GM23338 (cell line): ENCODE data around the gene ANAPC2. TPM values are rescaled to one million over a fixed set of nuclear protein-coding genes. Genes with fewer than 3 reads are reported as not detected.

Source experiments
- ATAC-seq: fragments of 200-7000 bp; cut with Tn5 transposase; 3 replicates; pipeline ENCODE4 v1.9.1; 2020
- DNase-seq: peaks from one replicate; pipeline ENCODE4 v3.0.0-alpha.2; 2015; ENCODE audit warnings: low spot score
- H2AFZ ChIP-seq: fragments of 200-600 bp; sonication (generic); 2 replicates; pipeline ENCODE4 v1.8.0; 2016; ENCODE audit warnings: antibody characterized with exemption, mild to moderate bottlenecking, moderate library complexity
- H3F3A ChIP-seq: fragments of 200-600 bp; sonication (generic); replicated peaks from 2 replicates; pipeline ENCODE4 v1.8.0; 2017; ENCODE audit warnings: antibody characterized with exemption, mixed run types, low read depth
- H3K27ac ChIP-seq: fragments of 200-600 bp; sonication (generic); 2 replicates; pipeline ENCODE4 v1.6.1; 2016; ENCODE audit warnings: low read depth
- H3K27me3 ChIP-seq: fragments of 200-600 bp; sonication (generic); 2 replicates; pipeline ENCODE4 v1.8.0; 2016; ENCODE audit warnings: mild to moderate bottlenecking, mixed run types, moderate library complexity; ENCODE audit not compliant: insufficient read depth
- H3K36me3 ChIP-seq: fragments of 200-600 bp; sonication (generic); 2 replicates; pipeline ENCODE4 v1.8.0; 2016; ENCODE audit warnings: mild to moderate bottlenecking; ENCODE audit not compliant: insufficient read depth
- H3K4me1 ChIP-seq: fragments of 200-600 bp; sonication (generic); 2 replicates; pipeline ENCODE4 v1.8.0; 2016; ENCODE audit warnings: mild to moderate bottlenecking, moderate library complexity; ENCODE audit not compliant: insufficient read depth
- H3K4me2 ChIP-seq: fragments of 200-600 bp; sonication (generic); 2 replicates; pipeline ENCODE4 v1.7.1; 2017; ENCODE audit warnings: mixed run types
- H3K4me3 ChIP-seq: fragments of 200-600 bp; sonication (generic); 2 replicates; pipeline ENCODE4 v1.6.1; 2016; ENCODE audit warnings: mixed run types
- H3K79me2 ChIP-seq: fragments of 200-600 bp; sonication (generic); replicated peaks from 2 replicates; pipeline ENCODE4 v1.8.0; 2017; ENCODE audit warnings: mild to moderate bottlenecking; ENCODE audit not compliant: insufficient read depth
- H3K9me2 ChIP-seq: fragments of 200-600 bp; sonication (generic); 2 replicates; pipeline ENCODE4 v1.8.0; 2017; ENCODE audit not compliant: insufficient read depth
- H4K20me1 ChIP-seq: fragments of 200-600 bp; sonication (generic); replicated peaks from 2 replicates; pipeline ENCODE4 v1.8.0; 2017; ENCODE audit warnings: mild to moderate bottlenecking; ENCODE audit not compliant: insufficient read depth
- H3K27ac Mint-ChIP-seq: 2 replicates; pipeline ENCODE4 v1.8.0; 2020; ENCODE audit warnings: inconsistent platforms, mild to moderate bottlenecking, moderate library complexity, mixed read lengths
- H3K27me3 Mint-ChIP-seq: 3 replicates; pipeline ENCODE4 v1.8.0; 2022; ENCODE audit warnings: low read depth, mild to moderate bottlenecking, moderate library complexity, mixed read lengths, inconsistent platforms; ENCODE audit not compliant: insufficient read depth, poor library complexity
- H3K36me3 Mint-ChIP-seq: 3 replicates; pipeline ENCODE4 v1.8.0; 2021; ENCODE audit warnings: low read depth, mild to moderate bottlenecking, inconsistent platforms, moderate library complexity, mixed read lengths
- H3K4me1 Mint-ChIP-seq: 3 replicates; pipeline ENCODE4 v1.8.0; 2020; ENCODE audit warnings: mild to moderate bottlenecking, inconsistent platforms, mixed read lengths
- H3K4me3 Mint-ChIP-seq: 3 replicates; pipeline ENCODE4 v1.8.0; 2021; ENCODE audit warnings: moderate library complexity, mild to moderate bottlenecking, inconsistent platforms, mixed read lengths
- H3K9me3 Mint-ChIP-seq: 3 replicates; pipeline ENCODE4 v1.8.0; 2020; ENCODE audit warnings: moderate library complexity, mild to moderate bottlenecking, inconsistent platforms, mixed read lengths
- CREB1 ChIP-seq: fragments of 250-450 bp; sonication (Bioruptor Pico); IDR thresholded peaks from 2 replicates; pipeline ENCODE4 v1.5.0; 2020; ENCODE audit warnings: low read depth, mild to moderate bottlenecking, moderate library complexity
- EZH2 ChIP-seq: fragments of 200-600 bp; sonication (generic); IDR thresholded peaks from one replicate; pipeline ENCODE4 v1.8.0; 2017; ENCODE audit warnings: antibody characterized with exemption, mild to moderate bottlenecking, low read depth; ENCODE audit not compliant: unreplicated experiment
- NANOG ChIP-seq: IDR thresholded peaks from 2 replicates; pipeline ENCODE4 v1.6.1; 2016; ENCODE audit warnings: antibody characterized with exemption, borderline replicate concordance
- POLR2AphosphoS5 ChIP-seq: IDR thresholded peaks from 2 replicates; pipeline ENCODE4 v1.6.1; 2016; ENCODE audit warnings: antibody characterized with exemption, low read depth
- REST ChIP-seq: IDR thresholded peaks from one replicate; pipeline ENCODE4 v1.6.1; 2018; ENCODE audit warnings: antibody characterized with exemption; ENCODE audit not compliant: unreplicated experiment
- STAT1 ChIP-seq: IDR thresholded peaks from one replicate; pipeline ENCODE4 v1.6.1; 2016; ENCODE audit warnings: antibody characterized with exemption; ENCODE audit not compliant: unreplicated experiment
- ZNF331 ChIP-seq: fragments of 250-450 bp; sonication (Bioruptor Pico); IDR thresholded peaks from 2 replicates; pipeline ENCODE4 v1.5.0; 2020; ENCODE audit warnings: low read depth, mild to moderate bottlenecking, moderate library complexity
- polyA plus RNA-seq: library from polyadenylated mRNA; unstranded; fragments of >200 nt; fragmentation: Nextera tagmentation; extraction: Ambion mirVana; gene quantifications from 2 replicates; pipeline ENCODE4 v1.2.1, GENCODE V29; 2016
- total RNA-seq: library from RNA; depleted of rRNA; stranded (reverse); fragments of >200 nt; shearing (Covaris generic); gene quantifications from 2 replicates; pipeline ENCODE4 v1.2.3, GENCODE V29; 2014
- TF ChIP-seq, protein P1 (sequence below): IDR thresholded peaks from 2 replicates; pipeline ENCODE4 v1.6.1; 2016; ENCODE audit warnings: antibody characterized with exemption
- TF ChIP-seq, protein P2 (sequence below), 2 experiments: fragments of 200-600 bp in 1 of 2; sonication (generic) in 1 of 2; conservative IDR thresholded peaks; 2 replicates each; pipeline versions ENCODE4 v1.5.1 to v1.6.1; 2016 to 2017; ENCODE audit warnings: antibody characterized with exemption in 2 of 2, low read depth in 2 of 2, mild to moderate bottlenecking in 2 of 2, moderate library complexity in 1 of 2

Gene ANAPC2
- total and polyA plus RNA-seq, 2 experiments from 2014 or later: 16.4 to 42.9 TPM

- H3K4me2 ChIP-seq: no peak overlapping the region
These were observed 37.5 kb upstream of the ANAPC2 start for GRCh38 chr9:137225699-137226331.

More at GRCh38 chr9:137225699-137226331, 37.5 kb upstream of the ANAPC2 start:
- H3K27me3 ChIP-seq: peaks cover 9% of the 10 kb centered on the region; the same call in 1 of the 2 replicates
- H3K27ac ChIP-seq: no peak overlapping the region
- H3K4me1 ChIP-seq: no peaks in the 10 kb centered on the region; the same call in 1 of the 2 replicates
- no peaks in the 10 kb centered on the region for H3K36me3 ChIP-seq
- no peaks in the 10 kb centered on the region for H3K79me2 ChIP-seq
- no peaks in the 10 kb centered on the region for H3K9me2 ChIP-seq
- Mint-ChIP-seq H3K4me3 (no peak overlapping the region), H3K9me3 (no peaks in the 10 kb centered on the region), H3K36me3 (no peaks in the 10 kb centered on the region), H3K4me1 (peaks cover 2% of the 10 kb centered on the region; the same call in 2 of the 3 replicates), H3K27me3 (peaks cover 3% of the 10 kb centered on the region), H3K27ac (no peak overlapping the region)
- no peak for ATAC-seq
- H2AFZ ChIP-seq: no peak overlapping the region
- H3K4me3 ChIP-seq: no peak overlapping the region
- H3F3A ChIP-seq: 0 out of 2 replicates have a peak, but pooled peaks cover 6% of the 10 kb centered on the region
- DNase-seq: no peak
- no peak for TF ChIP-seq EZH2
- no peak for TF ChIP-seq ZNF331 (CRISPR knock-in tag)
- TF ChIP-seq, protein P1, sequence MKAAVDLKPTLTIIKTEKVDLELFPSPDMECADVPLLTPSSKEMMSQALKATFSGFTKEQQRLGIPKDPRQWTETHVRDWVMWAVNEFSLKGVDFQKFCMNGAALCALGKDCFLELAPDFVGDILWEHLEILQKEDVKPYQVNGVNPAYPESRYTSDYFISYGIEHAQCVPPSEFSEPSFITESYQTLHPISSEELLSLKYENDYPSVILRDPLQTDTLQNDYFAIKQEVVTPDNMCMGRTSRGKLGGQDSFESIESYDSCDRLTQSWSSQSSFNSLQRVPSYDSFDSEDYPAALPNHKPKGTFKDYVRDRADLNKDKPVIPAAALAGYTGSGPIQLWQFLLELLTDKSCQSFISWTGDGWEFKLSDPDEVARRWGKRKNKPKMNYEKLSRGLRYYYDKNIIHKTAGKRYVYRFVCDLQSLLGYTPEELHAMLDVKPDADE: no peak
- TF ChIP-seq REST: no peak
- no peak for TF ChIP-seq CREB1 (CRISPR knock-in tag)
- TF ChIP-seq NANOG: no peak
- no peak for TF ChIP-seq POLR2AphosphoS5
- TF ChIP-seq STAT1: no peak
- TF ChIP-seq, protein P2, sequence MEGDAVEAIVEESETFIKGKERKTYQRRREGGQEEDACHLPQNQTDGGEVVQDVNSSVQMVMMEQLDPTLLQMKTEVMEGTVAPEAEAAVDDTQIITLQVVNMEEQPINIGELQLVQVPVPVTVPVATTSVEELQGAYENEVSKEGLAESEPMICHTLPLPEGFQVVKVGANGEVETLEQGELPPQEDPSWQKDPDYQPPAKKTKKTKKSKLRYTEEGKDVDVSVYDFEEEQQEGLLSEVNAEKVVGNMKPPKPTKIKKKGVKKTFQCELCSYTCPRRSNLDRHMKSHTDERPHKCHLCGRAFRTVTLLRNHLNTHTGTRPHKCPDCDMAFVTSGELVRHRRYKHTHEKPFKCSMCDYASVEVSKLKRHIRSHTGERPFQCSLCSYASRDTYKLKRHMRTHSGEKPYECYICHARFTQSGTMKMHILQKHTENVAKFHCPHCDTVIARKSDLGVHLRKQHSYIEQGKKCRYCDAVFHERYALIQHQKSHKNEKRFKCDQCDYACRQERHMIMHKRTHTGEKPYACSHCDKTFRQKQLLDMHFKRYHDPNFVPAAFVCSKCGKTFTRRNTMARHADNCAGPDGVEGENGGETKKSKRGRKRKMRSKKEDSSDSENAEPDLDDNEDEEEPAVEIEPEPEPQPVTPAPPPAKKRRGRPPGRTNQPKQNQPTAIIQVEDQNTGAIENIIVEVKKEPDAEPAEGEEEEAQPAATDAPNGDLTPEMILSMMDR (conservative IDR thresholded peaks at IDR 0.05; ENCODE audit: low read depth in 2 of 2): no peak
- no peaks in the 10 kb centered on the region for H4K20me1 ChIP-seq
